ENCODE data around the gene FXYD6.

Gene FXYD6

DNA sequence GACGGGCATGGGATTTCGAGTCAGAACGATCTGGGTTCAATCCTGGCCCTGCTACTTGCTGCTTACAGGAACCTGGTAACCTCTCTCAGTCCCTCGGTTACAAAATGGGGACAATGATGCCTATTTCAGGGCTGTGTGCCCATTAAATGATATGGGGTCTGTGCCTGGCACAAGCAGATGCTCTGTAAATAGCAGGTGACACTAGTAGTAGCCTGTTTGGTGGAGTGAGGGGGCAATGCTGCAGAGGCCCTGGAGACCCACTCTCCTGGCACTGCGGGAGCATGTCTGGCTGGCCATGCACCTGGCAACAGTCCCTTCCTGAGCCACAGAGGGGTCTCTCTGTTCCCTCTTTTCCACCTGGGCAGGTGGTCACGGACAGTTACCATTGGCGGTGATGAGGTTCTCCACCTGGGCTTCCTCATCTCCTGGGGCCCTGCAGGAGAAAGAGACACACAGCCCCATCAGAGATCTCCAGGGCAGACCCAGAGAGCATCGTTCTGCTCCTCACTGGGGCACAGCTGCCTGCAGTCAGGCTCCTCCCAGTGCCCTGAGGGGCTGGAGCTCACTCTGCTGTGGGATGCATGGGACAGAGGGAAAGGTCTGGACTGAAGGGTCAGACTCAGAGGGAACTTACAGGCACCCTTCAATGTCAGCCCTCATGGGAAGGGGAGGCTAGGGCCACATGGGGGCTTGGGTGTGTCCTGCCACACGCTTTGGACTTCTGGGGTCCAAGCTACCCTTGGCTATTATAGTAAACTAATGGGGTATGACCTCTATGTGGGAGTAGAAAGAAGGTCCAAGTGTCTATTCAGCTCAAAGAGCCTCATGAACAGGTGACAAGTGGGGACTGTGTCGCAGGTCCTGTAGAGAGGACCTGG is 36.3 kb downstream of the FXYD6 start:
- Mint-ChIP-seq H3K27me3 (no peaks in the 10 kb centered on the region), H3K4me3 (no peak overlapping the region), H3K36me3 (ENCODE audit: low read depth) (no peaks in the 10 kb centered on the region), H3K9me3 (no peaks in the 10 kb centered on the region), H3K4me1 (ENCODE audit: low read depth) (no peaks in the 10 kb centered on the region), H3K27ac (peak overlapping the region; percentile 26)

GRCh38 chr11:117839380-117839881 is 37.0 kb downstream of the FXYD6 start:
- H3K4me1 Mint-ChIP-seq (ENCODE audit: low read depth): no peaks in the 10 kb centered on the region
- no peaks in the 10 kb centered on the region for H3K27me3 Mint-ChIP-seq
- no peak overlapping the region for H3K4me3 Mint-ChIP-seq
- no peaks in the 10 kb centered on the region for H3K36me3 Mint-ChIP-seq (ENCODE audit: low read depth)
- H3K27ac Mint-ChIP-seq: no peak overlapping the region
- no peaks in the 10 kb centered on the region for H3K9me3 Mint-ChIP-seq

- Mint-ChIP-seq H3K9me3 (no peaks in the 10 kb centered on the region), H3K36me3 (ENCODE audit: low read depth) (no peaks in the 10 kb centered on the region), H3K27me3 (no peaks in the 10 kb centered on the region), H3K27ac (no peak overlapping the region), H3K4me1 (ENCODE audit: low read depth) (no peaks in the 10 kb centered on the region), H3K4me3 (no peak overlapping the region)
Observed at GRCh38 chr11:117838901-117839300, 37.6 kb downstream of the FXYD6 start.

GRCh38 chr11:117837791-117838190 is 38.7 kb downstream of the FXYD6 start:
- Mint-ChIP-seq H3K9me3 (no peaks in the 10 kb centered on the region), H3K36me3 (ENCODE audit: low read depth) (no peaks in the 10 kb centered on the region), H3K27me3 (no peaks in the 10 kb centered on the region), H3K4me3 (no peak overlapping the region), H3K4me1 (ENCODE audit: low read depth) (peaks cover under 1% of the 10 kb centered on the region), H3K27ac (no peak overlapping the region)

DNA sequence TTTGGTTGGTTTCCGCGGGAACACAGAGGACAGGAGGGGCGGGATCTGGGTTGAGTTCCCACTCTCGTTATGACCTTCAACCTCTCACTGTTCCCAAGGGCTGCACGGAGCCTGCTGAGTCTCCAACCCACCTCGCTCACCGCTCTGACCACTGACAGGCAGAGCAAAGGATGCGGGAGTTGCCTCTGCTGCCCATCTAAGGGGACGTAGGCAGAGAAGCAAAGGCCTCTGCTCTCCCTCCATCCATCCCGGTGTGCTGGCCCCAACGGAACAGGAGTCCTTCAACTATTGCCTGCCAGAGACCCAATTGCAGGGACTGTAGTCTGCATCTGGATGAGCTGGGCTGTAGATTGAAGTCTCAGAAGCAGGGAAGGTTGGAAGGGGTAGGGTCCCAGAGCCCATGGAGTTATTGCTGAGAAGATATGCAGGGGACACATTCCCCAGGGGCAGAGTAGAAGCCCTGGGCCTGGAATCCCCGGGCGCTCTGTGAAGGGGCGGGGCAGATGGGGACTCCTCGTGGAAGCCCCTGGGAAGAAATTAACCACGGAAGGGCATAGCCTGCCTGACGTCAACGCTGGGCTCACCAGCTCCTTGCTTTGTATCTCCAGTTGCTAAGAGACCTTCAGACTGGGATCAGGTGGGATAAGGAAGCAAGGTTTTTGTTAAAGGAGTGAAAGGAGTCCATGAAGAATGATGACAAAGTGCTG is 39.2 kb downstream of the FXYD6 start:
- H3K4me1 Mint-ChIP-seq (ENCODE audit: low read depth): peaks cover 4% of the 10 kb centered on the region
- no peaks in the 10 kb centered on the region for H3K36me3 Mint-ChIP-seq (ENCODE audit: low read depth)
- H3K27ac Mint-ChIP-seq: no peak overlapping the region
- no peak overlapping the region for H3K4me3 Mint-ChIP-seq
- H3K9me3 Mint-ChIP-seq: no peaks in the 10 kb centered on the region
- no peaks in the 10 kb centered on the region for H3K27me3 Mint-ChIP-seq

GRCh38 chr11:117836077-117836960 is 40.1 kb downstream of the FXYD6 start:
- H3K4me1 Mint-ChIP-seq (ENCODE audit: low read depth): peaks cover 7% of the 10 kb centered on the region
- H3K27ac Mint-ChIP-seq: no peak overlapping the region
- no peaks in the 10 kb centered on the region for H3K27me3 Mint-ChIP-seq
- H3K36me3 Mint-ChIP-seq (ENCODE audit: low read depth): no peaks in the 10 kb centered on the region
- H3K4me3 Mint-ChIP-seq: no peak overlapping the region
- H3K9me3 Mint-ChIP-seq: no peaks in the 10 kb centered on the region

DNA sequence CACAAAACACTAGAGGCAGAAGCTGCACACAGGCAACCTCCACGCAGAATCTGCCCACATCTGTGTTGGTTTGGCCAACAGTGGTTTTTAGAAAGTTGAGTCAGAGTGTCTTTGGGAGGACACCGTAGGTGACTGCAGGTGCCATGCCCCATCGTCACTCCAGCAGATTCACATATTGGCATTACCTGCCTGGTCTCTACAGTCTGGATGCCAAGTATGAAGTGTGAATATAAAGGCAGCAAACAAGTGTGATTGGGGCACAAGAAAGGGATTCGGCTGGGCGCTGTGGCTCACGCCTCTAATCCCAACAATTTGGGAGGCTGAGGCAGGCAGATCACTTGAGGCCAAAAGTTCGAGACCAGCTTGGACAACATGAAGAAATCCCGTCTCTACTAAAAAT is 40.9 kb downstream of the FXYD6 start:
- Mint-ChIP-seq H3K4me3 (no peak overlapping the region), H3K27ac (no peak overlapping the region), H3K27me3 (no peaks in the 10 kb centered on the region)

DNA sequence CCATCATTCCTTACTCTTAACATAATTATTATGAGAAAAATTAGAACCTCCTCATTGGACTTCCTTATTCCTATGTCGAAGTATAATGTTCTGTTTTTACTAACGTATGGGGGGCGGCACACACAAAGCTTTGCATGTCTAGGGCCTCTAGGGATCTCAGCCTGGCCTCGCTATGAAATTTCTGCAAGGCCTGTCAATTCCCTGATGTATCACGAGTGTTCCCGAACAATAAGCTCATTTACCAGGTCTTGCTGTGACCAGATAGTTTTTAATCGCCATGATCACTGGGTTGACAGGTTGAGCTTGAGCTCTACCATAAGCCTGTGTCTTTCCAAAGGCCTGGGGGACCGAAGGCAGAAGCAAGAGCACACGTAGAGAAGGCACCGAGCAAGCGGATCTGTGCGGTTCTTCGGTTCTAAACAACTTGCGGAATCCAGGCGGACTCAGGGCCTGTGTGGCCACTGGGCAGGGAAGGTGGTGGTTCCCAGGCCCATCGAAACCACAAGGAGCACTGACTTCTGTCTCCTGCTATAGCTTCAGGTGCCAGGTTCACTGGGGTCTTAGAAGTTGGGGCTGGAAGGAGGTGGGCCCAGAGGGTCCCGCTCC is 41.5 kb downstream of the FXYD6 start:
- peaks cover 20% of the 10 kb centered on the region for H3K4me1 Mint-ChIP-seq (ENCODE audit: low read depth)

More for the DNA sequence above, 40.9 kb downstream of the FXYD6 start:
- Mint-ChIP-seq H3K36me3 (ENCODE audit: low read depth) (no peaks in the 10 kb centered on the region), H3K4me1 (ENCODE audit: low read depth) (peaks cover 14% of the 10 kb centered on the region), H3K9me3 (no peaks in the 10 kb centered on the region)

GRCh38 chr11:117834068-117834810 is 42.2 kb downstream of the FXYD6 start:
- no peak overlapping the region for H3K27ac Mint-ChIP-seq
- no peaks in the 10 kb centered on the region for H3K27me3 Mint-ChIP-seq
- H3K4me3 Mint-ChIP-seq: no peak overlapping the region

More for the DNA sequence above, 41.5 kb downstream of the FXYD6 start:
- Mint-ChIP-seq H3K4me3 (no peak overlapping the region), H3K27me3 (no peaks in the 10 kb centered on the region), H3K9me3 (no peaks in the 10 kb centered on the region), H3K36me3 (ENCODE audit: low read depth) (no peaks in the 10 kb centered on the region), H3K27ac (no peak overlapping the region)

GRCh38 chr11:117833401-117833891 is 43.0 kb downstream of the FXYD6 start:
- H3K4me1 Mint-ChIP-seq (ENCODE audit: low read depth): peaks cover 35% of the 10 kb centered on the region
- H3K27me3 Mint-ChIP-seq: no peaks in the 10 kb centered on the region
- H3K36me3 Mint-ChIP-seq (ENCODE audit: low read depth): no peaks in the 10 kb centered on the region
- H3K27ac Mint-ChIP-seq: no peak overlapping the region
- no peaks in the 10 kb centered on the region for H3K9me3 Mint-ChIP-seq
- no peak overlapping the region for H3K4me3 Mint-ChIP-seq

More at GRCh38 chr11:117834068-117834810, 42.2 kb downstream of the FXYD6 start:
- no peaks in the 10 kb centered on the region for H3K9me3 Mint-ChIP-seq
- H3K36me3 Mint-ChIP-seq (ENCODE audit: low read depth): no peaks in the 10 kb centered on the region
- H3K4me1 Mint-ChIP-seq (ENCODE audit: low read depth): peaks cover 27% of the 10 kb centered on the region

DNA sequence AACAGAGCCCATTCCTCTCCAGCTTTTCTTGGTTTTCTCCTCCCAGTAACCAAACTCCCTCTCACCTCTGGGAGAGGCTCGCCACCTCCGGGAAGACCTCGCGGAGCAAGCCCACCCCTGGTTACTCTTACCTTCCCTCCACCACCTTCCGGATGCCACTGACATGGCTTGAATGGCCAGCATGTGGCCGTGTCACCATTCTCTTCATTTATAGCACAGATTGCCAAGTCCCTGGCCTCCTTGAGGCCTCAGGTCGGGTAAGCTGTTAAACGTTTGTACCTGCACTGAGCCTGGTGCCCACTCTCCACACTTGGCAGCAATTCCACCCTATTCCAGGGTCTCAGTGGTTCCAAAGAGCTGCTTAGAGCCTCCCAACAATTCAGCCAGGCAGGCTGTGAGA is 43.9 kb downstream of the FXYD6 start:
- Mint-ChIP-seq H3K4me1 (ENCODE audit: low read depth) (peaks cover 45% of the 10 kb centered on the region), H3K9me3 (no peaks in the 10 kb centered on the region), H3K4me3 (no peak overlapping the region), H3K36me3 (ENCODE audit: low read depth) (no peaks in the 10 kb centered on the region), H3K27me3 (no peaks in the 10 kb centered on the region), H3K27ac (peak overlapping the region; percentile 32)

DNA sequence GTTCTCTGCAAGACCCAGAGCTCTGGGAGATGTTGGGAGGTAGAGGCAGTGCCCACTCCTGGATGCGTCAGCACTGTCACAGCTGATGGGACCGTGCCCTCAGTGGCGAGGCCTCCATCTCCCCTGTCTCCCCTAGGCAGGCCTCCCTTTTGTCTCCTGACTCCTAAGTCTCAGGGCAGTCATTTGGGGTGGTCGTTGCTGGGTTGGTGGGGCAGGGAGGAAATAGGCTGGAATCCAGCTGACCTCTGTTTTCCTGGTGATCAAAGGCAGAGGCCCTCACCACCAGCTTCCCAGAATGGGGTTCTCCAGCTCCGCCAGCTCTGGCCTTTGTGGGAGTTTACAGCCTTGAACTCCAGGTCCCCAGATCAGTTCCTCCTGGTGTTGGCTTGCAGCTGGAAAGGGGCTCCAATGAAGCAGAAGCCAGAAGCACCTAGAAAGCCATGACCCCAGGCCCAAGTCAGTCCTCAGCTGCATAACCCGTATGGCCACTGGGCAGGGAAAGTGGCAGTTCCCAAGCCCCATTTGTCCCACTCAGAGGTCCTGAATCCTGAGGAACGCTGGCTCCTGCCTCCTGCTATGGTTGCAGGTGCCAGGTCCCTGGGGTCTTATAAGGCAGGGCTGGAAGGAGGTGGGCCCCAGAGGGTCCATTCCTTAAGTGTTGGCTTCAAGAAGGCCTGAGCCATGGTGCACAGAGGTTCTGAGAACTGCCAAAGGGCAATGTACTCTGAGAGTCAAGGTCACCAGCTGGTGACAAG is 44.6 kb downstream of the FXYD6 start:
- H3K4me1 Mint-ChIP-seq (ENCODE audit: low read depth): peaks cover 51% of the 10 kb centered on the region
- H3K27ac Mint-ChIP-seq: peak overlapping the region; percentile 52
- H3K36me3 Mint-ChIP-seq (ENCODE audit: low read depth): no peaks in the 10 kb centered on the region

More for the DNA sequence above, 44.6 kb downstream of the FXYD6 start:
- no peaks in the 10 kb centered on the region for H3K27me3 Mint-ChIP-seq
- no peaks in the 10 kb centered on the region for H3K9me3 Mint-ChIP-seq
- no peak overlapping the region for H3K4me3 Mint-ChIP-seq
